HEK293T (cell line): Measurements from ENCODE around the gene XAGE3.
"Not testable (repeated sequence)": the region's sequence is repeated elsewhere in the genome, so short reads cannot be mapped to it uniquely, and the experiment has no call there.

Experiments
- CTCF ChIA-PET: fragments of 350-600 bp; formaldehyde crosslinking; extraction: SDS; loops from one replicate; lab custom pipeline; 2021; ENCODE audit warnings: antibody characterized with exemption, inconsistent platforms; lab: Yijun Ruan, JAX
- POLR2A ChIA-PET: fragments of 350-600 bp; formaldehyde crosslinking; extraction: SDS; loops from one replicate; lab custom pipeline; 2020; ENCODE audit warnings: antibody characterized with exemption, inconsistent platforms; lab: Yijun Ruan, JAX
- DNase-seq: peaks from one replicate; pipeline ENCODE4 v3.0.0; 2012; ENCODE audit warnings: mixed read lengths; ENCODE audit errors: extremely low spot score
- ARNT ChIP-seq: fragments of 450-650 bp; IDR thresholded peaks from 2 replicates; pipeline ENCODE4 v1.6.1; 2017; ENCODE audit warnings: mild to moderate bottlenecking
- BHLHE40 ChIP-seq: fragments of 450-650 bp; IDR thresholded peaks from 2 replicates; pipeline ENCODE4 v1.6.1; 2016; ENCODE audit warnings: mild to moderate bottlenecking, moderate library complexity, borderline replicate concordance
- CTBP1 ChIP-seq: fragments of 450-650 bp; IDR thresholded peaks from 2 replicates; pipeline ENCODE4 v1.6.1; 2016; ENCODE audit warnings: borderline replicate concordance
- ELF4 ChIP-seq: fragments of 450-650 bp; IDR thresholded peaks from 2 replicates; pipeline ENCODE4 v1.6.1; 2017; ENCODE audit warnings: antibody characterized with exemption
- FOXA1 ChIP-seq: fragments of 450-650 bp; IDR thresholded peaks from 2 replicates; pipeline ENCODE4 v1.6.1; 2016; ENCODE audit warnings: mild to moderate bottlenecking
- FOXK2 ChIP-seq: fragments of 450-650 bp; IDR thresholded peaks from 2 replicates; pipeline ENCODE4 v1.6.1; 2016; ENCODE audit warnings: mild to moderate bottlenecking
- FOXM1 ChIP-seq: fragments of 450-650 bp; IDR thresholded peaks from 2 replicates; pipeline ENCODE4 v1.6.1; 2017; ENCODE audit warnings: mild to moderate bottlenecking, borderline replicate concordance
- HDGF ChIP-seq: fragments of 450-650 bp; IDR thresholded peaks from 2 replicates; pipeline ENCODE4 v1.6.1; 2017; ENCODE audit warnings: antibody characterized with exemption, borderline replicate concordance
- L3MBTL2 ChIP-seq: fragments of 450-650 bp; conservative IDR thresholded peaks from 2 replicates; pipeline ENCODE4 v1.6.1; 2016; ENCODE audit warnings: mild to moderate bottlenecking
- LEF1 ChIP-seq: fragments of 450-650 bp; IDR thresholded peaks from 2 replicates; pipeline ENCODE4 v1.6.1; 2017; ENCODE audit warnings: mild to moderate bottlenecking, borderline replicate concordance
- NFRKB ChIP-seq: fragments of 450-650 bp; IDR thresholded peaks from 2 replicates; pipeline ENCODE4 v1.6.1; 2016; ENCODE audit warnings: mild to moderate bottlenecking, moderate library complexity
- SP1 ChIP-seq: fragments of 450-650 bp; IDR thresholded peaks from 2 replicates; pipeline ENCODE4 v1.6.1; 2017
- SUZ12 ChIP-seq: fragments of 450-650 bp; IDR thresholded peaks from 2 replicates; pipeline ENCODE4 v1.6.1; 2016; ENCODE audit warnings: mild to moderate bottlenecking
- TARDBP ChIP-seq: fragments of 450-650 bp; IDR thresholded peaks from 2 replicates; pipeline ENCODE4 v1.6.1; 2016
- ZNF384 ChIP-seq: fragments of 450-650 bp; IDR thresholded peaks from 2 replicates; pipeline ENCODE4 v1.6.1; 2016
- TF ChIP-seq, protein P1 (sequence below): fragments of 450-650 bp; IDR thresholded peaks from 2 replicates; pipeline ENCODE4 v1.6.1; 2016

Gene XAGE3

DNA sequence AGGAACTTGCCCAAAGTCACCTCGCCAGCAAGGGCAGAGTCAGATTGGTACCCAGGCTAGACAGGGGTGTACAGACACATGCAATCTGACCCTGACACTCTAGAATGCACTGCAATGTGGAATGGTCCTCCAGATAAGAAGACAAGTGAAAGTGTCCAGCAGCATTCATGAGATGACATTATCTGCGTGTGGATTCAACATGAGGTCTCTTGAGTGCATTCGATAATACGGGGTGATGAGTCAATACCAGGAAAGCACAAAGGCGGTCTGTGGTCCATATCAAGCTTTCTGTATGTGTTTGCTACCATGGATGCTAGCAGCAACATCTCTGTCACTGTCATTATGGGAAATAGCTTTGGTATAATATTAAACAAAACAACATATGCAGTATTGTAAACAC, 6.8 kb upstream of the XAGE3 start:
- TF ChIP-seq LEF1 (no peak), HDGF (no peak), FOXM1 (no peak), TARDBP (no peak), CTBP1 (no peak)
- POLR2A ChIA-PET: no interaction called here
- CTCF ChIA-PET: no interaction called here
- no peak for DNase-seq

DNA sequence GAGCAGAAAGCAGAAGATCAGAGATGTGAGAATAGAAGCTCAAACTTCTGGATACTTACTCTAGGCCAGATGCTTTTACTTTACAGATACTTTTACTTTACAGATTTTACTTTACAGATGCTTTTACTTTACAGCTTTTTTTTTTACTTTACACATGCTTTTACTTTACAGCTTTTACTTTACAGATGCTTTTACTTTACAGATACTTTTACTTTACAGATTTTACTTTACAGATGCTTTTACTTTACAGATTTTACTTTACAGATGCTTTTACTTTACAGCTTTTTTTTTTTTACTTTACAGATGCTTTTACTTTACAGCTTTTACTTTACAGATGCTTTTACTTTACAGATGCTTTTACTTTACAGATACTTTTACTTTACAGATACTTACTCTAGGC, 5.9 kb upstream of the XAGE3 start:
- DNase-seq, POLR2A ChIA-PET, CTCF ChIA-PET: not testable (repeated sequence)

DNA sequence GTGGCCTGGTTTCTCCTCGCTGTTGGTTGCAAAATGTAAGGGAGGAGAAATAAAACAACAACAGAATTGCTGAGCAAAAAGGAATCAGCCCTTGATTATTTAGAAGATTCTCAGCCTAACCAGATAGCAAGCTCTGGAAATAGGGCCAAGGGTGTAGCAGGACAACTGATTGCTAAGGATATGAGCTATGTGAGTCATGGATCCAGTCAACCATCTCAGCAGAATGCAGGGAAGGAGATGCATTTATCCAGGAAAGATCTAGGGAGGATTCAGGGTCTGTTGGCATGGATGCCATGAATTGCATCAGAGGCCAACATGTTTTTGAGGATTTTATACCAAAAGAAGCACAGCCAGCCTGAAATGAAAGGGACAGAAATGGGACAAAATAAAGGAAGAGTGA, 2.2 kb upstream of the XAGE3 start:
- ChIA-PET CTCF (no interaction called here), POLR2A (no interaction called here)
- DNase-seq: no peak
- TF ChIP-seq L3MBTL2 (no peak), ZNF384 (no peak), SUZ12 (no peak), SP1 (no peak), FOXM1 (no peak), NFRKB (no peak), LEF1 (no peak), BHLHE40 (no peak), TARDBP (no peak), CTBP1 (no peak), ARNT (no peak), FOXK2 (no peak), FOXA1 (no peak)
- TF ChIP-seq, protein P1, sequence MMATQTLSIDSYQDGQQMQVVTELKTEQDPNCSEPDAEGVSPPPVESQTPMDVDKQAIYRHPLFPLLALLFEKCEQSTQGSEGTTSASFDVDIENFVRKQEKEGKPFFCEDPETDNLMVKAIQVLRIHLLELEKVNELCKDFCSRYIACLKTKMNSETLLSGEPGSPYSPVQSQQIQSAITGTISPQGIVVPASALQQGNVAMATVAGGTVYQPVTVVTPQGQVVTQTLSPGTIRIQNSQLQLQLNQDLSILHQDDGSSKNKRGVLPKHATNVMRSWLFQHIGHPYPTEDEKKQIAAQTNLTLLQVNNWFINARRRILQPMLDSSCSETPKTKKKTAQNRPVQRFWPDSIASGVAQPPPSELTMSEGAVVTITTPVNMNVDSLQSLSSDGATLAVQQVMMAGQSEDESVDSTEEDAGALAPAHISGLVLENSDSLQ: no peak

DNA sequence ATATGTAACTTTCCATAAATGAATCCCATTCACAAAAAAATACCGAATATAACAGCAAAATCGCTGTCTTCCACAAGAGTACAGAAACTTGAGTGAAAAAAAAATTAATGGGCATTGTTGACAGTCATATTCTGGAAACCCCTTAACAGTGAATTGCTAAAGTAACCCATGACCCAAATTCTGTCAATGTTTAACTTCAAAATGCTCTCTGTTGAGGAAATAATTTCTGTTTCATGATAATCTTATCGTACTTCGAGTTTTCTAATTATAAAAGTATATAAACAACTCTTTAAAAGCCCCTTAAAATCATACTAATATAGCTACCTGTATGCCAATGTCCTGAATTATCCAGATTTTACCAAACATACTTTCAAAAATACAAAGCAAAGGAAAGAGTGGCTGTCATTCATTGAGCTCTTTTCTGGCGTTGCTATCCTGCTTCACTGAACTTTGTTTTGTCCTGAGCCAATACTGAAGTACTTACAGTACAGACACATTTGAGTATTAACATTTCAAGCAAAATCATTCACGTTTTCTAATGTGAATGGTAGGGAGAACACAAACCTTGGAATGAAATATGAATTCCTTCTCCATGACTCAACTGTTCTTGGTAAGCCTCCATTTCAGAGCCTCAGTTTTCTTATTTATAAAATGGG, 2.4 kb downstream of the XAGE3 start:
- TF ChIP-seq TARDBP: no peak
- TF ChIP-seq ARNT: no peak
- no peak for TF ChIP-seq BHLHE40
- TF ChIP-seq, protein P1: no peak
- no peak for TF ChIP-seq SUZ12
- no peak for TF ChIP-seq L3MBTL2
- TF ChIP-seq CTBP1: no peak
- no peak for TF ChIP-seq ZNF384
- no peak for TF ChIP-seq NFRKB
- TF ChIP-seq SP1: no peak
- no peak for TF ChIP-seq FOXM1
- CTCF ChIA-PET: no interaction called here
- POLR2A ChIA-PET: no interaction called here
- no peak for DNase-seq

DNA sequence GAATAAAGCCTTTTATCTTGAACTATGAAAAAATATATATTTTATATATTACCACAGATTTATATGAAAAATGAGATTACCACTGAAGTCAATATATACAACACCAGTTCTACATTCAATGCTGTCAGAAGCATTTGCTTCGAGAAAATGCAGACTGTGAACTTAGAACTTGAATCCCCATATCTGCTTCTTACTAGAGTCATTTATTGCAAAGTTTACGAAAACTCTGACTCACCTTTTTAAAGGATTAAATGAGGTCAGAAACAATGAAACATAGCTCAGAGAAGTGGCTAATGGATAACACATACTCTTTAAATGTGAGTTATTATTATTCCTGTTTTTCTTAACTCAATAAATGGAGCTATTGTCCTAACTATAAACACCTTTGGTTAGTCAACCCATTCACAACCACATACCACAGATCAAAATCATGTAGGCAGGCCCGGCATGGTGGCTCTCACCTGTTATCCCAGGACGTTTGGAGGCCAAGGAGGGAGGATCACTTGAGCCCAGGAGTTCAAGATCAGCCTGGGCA, 10.8 kb downstream of the XAGE3 start:
- CTCF ChIA-PET, DNase-seq, POLR2A ChIA-PET: not testable (repeated sequence)

DNA sequence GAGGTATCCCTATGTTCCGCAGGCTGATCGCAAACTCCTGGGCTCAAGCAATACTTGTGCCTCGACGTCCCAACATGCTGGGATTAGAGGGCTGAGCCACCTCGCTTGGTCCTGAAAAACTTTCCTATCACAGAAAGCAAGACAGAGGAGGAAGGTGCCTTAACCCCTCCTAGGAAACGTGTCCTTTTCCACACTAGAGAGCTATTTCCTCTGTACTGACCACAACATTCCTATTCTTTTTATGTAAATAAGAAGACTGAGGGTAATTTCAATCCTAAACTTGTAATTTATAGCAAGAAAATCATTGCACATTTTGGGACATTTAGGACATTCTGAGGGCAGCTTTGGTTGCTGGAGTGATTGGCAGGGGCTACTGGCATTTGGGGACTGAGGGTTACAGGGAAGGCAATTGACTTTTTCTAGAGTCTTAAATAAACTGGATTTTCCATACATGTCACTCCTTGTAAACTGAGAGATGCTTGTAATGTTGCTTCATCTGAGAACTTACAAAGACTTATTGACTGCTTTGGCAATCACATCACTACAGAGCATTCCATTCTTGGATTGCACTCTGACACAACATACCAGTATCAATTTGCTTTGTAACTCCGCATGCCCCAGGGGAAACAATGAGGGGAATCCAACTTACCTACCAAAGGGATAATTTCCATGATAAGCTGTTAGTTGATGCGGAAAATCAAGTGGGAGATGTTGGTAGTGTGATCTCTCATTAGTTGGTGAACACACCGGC, 15.6 kb downstream of the XAGE3 start:
- no peak for TF ChIP-seq BHLHE40
- TF ChIP-seq L3MBTL2: no peak
- no peak for TF ChIP-seq FOXK2
- no peak for TF ChIP-seq LEF1
- TF ChIP-seq FOXM1: no peak
- no peak for TF ChIP-seq TARDBP
- no peak for TF ChIP-seq SP1
- no peak for TF ChIP-seq HDGF
- no peak for TF ChIP-seq ARNT
- TF ChIP-seq ZNF384: no peak
- TF ChIP-seq NFRKB: no peak
- TF ChIP-seq SUZ12: no peak
- TF ChIP-seq, protein P1: no peak
- no peak for TF ChIP-seq ELF4
- TF ChIP-seq FOXA1: no peak
- TF ChIP-seq CTBP1: no peak
- ChIA-PET POLR2A (no interaction called here), CTCF (interaction anchor here (0.6 kb wide), 1 partner anchor 23 kb away, joined by 3 read pairs; no protein-coding TSS in a partner anchor)
- no peak for DNase-seq

DNA sequence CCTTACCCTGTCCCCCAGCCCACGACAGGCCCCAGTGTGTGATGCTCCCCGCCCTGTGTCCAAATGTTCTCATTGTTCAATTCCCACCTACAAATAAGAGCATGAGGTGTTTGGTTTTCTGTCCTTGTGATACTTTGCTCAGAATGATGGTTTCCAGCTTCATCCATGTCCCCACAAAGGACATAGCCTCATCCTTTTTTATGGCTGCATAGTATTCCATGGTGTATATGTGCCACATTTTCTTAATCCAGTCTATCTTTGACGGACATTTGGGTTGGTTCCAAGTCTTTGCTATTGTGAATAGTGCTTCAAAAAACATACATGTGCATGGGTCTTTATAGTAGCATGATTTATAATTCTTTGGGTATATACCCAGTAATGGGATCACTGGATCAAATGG, 24.3 kb downstream of the XAGE3 start:
- POLR2A ChIA-PET, CTCF ChIA-PET, DNase-seq: not testable (repeated sequence)
